BLaER1 treated with 17β-estradiol and CSF1 and Interleukin-3, amounts not matched to agents 10 nM and 100 nM (cell line): ENCODE data around the gene NHSL1.

Source experiments
- H3K27ac ChIP-seq, 11 experiments: shearing (Covaris generic); formaldehyde crosslinking; 2 replicates each; pipeline ENCODE4 v1.8.1; 2022
- H3K27me3 ChIP-seq, 11 experiments: shearing (Covaris generic); formaldehyde crosslinking; 2 replicates each; pipeline ENCODE4 v1.8.1; 2022
- H3K36me3 ChIP-seq, 11 experiments: shearing (Covaris generic); formaldehyde crosslinking; 2 replicates each; pipeline ENCODE4 v1.8.1; 2022
- H3K4me1 ChIP-seq, 10 experiments: shearing (Covaris generic); formaldehyde crosslinking; 2 replicates each; pipeline ENCODE4 v1.8.1; 2022
- H3K4me2 ChIP-seq, 11 experiments: shearing (Covaris generic); formaldehyde crosslinking; 2 replicates each; pipeline ENCODE4 v1.8.1; 2022
- H3K4me3 ChIP-seq, 10 experiments: shearing (Covaris generic); formaldehyde crosslinking; 2 replicates each; pipeline ENCODE4 v1.8.1; 2022
- H3K9ac ChIP-seq, 11 experiments: shearing (Covaris generic); formaldehyde crosslinking; 2 replicates each; pipeline ENCODE4 v1.8.1; 2022
- H3K9me3 ChIP-seq, 11 experiments: shearing (Covaris generic); formaldehyde crosslinking; replicated peaks in 1 of 11; 2 replicates each; pipeline ENCODE4 v1.8.1; 2022
- H4K20me1 ChIP-seq, 11 experiments: shearing (Covaris generic); formaldehyde crosslinking; 2 replicates each; pipeline ENCODE4 v1.8.1; 2022
- Cebpa-rat ChIP-seq, 11 experiments: shearing (Covaris generic); IDR thresholded peaks; 2 replicates each; pipeline ENCODE4 v1.8.1; 2022

Gene NHSL1

DNA sequence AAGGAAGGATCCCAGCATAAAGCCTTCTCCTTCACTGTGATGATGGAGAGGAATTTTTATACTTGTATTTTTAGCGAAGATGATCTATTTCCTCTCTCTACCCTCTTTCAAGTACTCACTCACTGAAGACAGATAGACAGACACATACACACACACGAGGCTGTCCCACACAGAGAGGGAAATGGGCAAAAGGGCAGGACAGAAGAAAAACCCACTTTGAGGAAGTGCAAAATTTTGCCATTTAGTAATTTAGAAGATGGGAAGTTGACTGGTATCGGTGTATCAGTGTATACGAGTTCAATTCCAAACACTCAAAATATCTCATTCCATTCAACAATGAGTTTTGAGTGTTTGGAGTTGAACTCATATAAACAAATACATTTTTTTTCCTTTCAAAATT is 64.4 kb downstream of the NHSL1 start:
- H3K4me1 ChIP-seq = peaks cover 0 to 38% (median 12%) of the 10 kb centered on the region in 10 experiments; a peak in 12 of 20 replicates
- no peak for TF ChIP-seq Cebpa-rat (IDR thresholded peaks at IDR 0.05)
- H3K9me3 ChIP-seq = no peaks in the 10 kb centered on the region
- H3K27ac ChIP-seq = no peak overlapping the region
- H3K27me3 ChIP-seq = no peaks in the 10 kb centered on the region
- no peak overlapping the region for H3K9ac ChIP-seq
- H3K4me3 ChIP-seq = no peak overlapping the region
- H4K20me1 ChIP-seq = no peaks in the 10 kb centered on the region
- peaks cover 0 to 76% (median 27%) of the 10 kb centered on the region in 11 experiments; a peak in 15 of 22 replicates for H3K36me3 ChIP-seq
- peak overlapping the region in 4 of 11 experiments; percentile 29 to 40 (median 38); a peak in 7 of 22 replicates for H3K4me2 ChIP-seq

DNA sequence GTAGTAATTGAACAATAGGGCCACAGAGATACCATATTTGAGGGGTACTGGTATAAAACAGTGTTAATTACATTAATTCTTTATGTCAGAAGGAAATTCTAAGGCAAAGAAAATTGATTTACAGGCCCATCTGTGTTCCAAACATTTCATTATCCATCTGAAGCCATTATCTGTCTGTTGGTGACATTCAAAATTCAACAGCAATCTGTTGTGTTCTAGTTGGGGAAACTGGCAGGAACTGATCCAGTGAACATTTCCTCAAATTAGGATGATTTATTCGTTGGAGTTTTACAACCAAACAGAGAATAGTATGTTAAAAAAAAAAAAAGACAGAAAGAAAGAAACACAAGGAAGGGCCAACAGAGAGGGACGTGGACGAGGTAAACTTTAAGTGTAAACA is 65.2 kb downstream of the NHSL1 start:
- H3K9me3 ChIP-seq = no peaks in the 10 kb centered on the region
- no peak for TF ChIP-seq Cebpa-rat (IDR thresholded peaks at IDR 0.05)
- H3K4me2 ChIP-seq = peak overlapping the region in 2 of 11 experiments; percentile 39 to 40; a peak in 4 of 22 replicates
- no peaks in the 10 kb centered on the region for H4K20me1 ChIP-seq
- H3K4me3 ChIP-seq = no peak overlapping the region
- H3K27ac ChIP-seq = no peak overlapping the region
- peaks cover 0 to 38% (median 12%) of the 10 kb centered on the region in 10 experiments; a peak in 12 of 20 replicates for H3K4me1 ChIP-seq
- H3K9ac ChIP-seq = no peak overlapping the region
- no peaks in the 10 kb centered on the region for H3K27me3 ChIP-seq
- peaks cover 0 to 77% (median 27%) of the 10 kb centered on the region in 11 experiments; a peak in 15 of 22 replicates for H3K36me3 ChIP-seq

DNA sequence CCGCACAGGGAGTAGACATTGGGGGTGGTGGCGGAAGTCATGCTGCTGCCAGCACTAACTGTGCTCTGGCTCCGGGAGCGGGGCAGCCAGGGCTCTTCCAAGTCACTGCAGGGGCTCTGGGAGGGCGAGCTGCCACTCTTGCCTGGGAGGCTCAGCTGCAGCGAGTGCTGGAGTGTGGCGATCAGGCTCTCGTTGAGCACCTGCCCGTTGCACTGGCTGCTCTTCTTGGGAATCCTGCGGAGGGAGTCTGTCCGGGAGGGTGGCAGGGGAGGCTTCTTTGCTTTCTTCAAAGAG is 67.3 kb downstream of the NHSL1 start:
- H3K4me1 ChIP-seq = peaks cover 0 to 38% (median 12%) of the 10 kb centered on the region in 10 experiments; a peak in 12 of 20 replicates
- no peaks in the 10 kb centered on the region for H4K20me1 ChIP-seq
- H3K9ac ChIP-seq = no peak overlapping the region
- H3K4me2 ChIP-seq = peak overlapping the region in 5 of 11 experiments; percentile 49 to 69 (median 60); a peak in 10 of 22 replicates
- TF ChIP-seq Cebpa-rat (IDR thresholded peaks at IDR 0.05) = no peak
- no peak overlapping the region for H3K4me3 ChIP-seq
- H3K9me3 ChIP-seq = no peaks in the 10 kb centered on the region
- peaks cover 0 to 77% (median 27%) of the 10 kb centered on the region in 11 experiments; a peak in 15 of 22 replicates for H3K36me3 ChIP-seq
- H3K27me3 ChIP-seq = no peaks in the 10 kb centered on the region
- H3K27ac ChIP-seq = 0 out of 22 replicates have a peak overlapping the region, but pooled peaks of 1 of the 11 experiments have one; percentile 7

DNA sequence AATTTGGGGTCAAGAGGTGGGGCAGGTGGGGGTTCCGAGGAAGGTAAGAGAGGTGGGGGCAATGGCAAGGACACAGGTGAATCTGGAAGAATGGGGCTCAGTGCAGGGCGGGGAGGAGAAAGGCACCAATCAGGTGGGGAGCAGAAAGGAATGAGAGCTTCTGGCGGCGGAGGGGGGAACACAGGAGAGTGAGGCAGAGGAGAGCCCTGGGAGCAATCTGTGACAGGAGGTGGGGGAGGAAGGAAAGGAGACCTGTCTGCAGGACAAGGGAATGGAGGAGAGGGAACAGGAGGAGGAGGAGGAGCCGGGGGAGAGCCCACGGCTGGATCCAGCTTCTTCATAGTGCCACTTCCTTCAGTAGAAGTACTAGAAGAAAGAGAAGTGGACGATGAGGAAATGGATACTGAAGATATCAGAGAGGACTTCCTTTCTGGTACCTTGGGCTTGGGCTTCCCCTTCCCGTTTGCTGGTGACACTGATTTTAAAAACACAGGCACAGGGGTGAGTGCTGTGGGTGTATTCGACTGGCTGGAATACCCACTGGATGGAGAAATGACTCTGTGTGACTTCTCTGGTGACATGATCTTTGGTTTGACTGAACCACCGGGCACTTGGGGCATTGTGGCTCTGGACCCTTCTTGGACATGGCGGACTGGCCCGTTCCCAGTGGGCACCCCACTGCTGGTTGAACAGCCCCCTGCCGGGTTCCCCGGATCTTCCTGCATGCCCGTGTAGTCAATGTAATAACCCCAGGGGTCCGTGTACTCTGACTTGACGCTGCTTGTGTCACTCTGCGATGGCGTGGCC is 67.8 kb downstream of the NHSL1 start:
- no peak overlapping the region for H3K4me3 ChIP-seq
- H3K4me1 ChIP-seq = peaks cover 0 to 38% (median 12%) of the 10 kb centered on the region in 10 experiments; a peak in 12 of 20 replicates
- H3K27me3 ChIP-seq = no peaks in the 10 kb centered on the region
- H3K9me3 ChIP-seq = no peaks in the 10 kb centered on the region
- no peak for TF ChIP-seq Cebpa-rat (IDR thresholded peaks at IDR 0.05)
- peak overlapping the region in 6 of 11 experiments; percentile 13 to 69 (median 58); a peak in 12 of 22 replicates for H3K4me2 ChIP-seq
- 0 out of 22 replicates have a peak overlapping the region, but pooled peaks of 1 of the 11 experiments have one; percentile 7 for H3K27ac ChIP-seq
- H4K20me1 ChIP-seq = no peaks in the 10 kb centered on the region
- H3K9ac ChIP-seq = no peak overlapping the region
- H3K36me3 ChIP-seq = peaks cover 0 to 76% (median 28%) of the 10 kb centered on the region in 11 experiments; a peak in 15 of 22 replicates

DNA sequence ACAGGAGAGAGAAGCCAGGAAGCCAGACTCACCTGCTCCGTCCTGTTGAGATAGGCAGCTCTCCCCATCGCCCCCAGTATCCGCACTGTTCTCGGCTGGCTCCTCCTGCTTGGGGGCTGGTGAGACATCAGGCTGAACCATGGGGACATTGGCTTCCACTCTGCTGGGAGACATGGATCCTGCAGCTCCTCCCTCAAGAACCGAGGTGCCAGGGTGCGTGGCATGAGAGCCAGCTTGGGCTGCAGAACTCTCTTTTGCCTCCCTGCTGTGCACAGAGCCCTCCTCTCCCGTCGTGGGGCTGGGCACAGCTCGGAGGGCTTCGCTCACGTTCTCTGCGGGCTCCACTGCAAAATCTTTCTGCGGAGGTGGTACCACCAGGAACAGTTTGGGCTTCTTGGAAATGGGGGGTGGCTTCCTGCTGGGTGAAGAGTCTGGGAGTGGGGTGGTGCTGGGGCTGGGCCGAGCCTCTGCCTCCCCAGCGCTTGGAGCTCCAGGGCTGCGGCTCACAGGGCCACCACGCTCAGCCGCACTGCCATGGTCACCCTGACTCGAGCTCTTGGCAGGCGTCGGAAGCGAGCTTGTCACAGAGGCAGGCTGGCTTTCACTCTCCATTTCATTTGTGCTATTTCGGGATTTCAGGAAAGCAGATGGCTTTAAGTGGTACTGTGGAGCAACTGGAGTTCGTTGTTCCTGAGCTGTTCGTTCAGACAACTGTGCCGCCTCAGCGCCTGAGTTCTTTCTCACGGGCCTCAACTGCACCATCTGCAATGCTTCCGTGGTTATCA is 68.7 kb downstream of the NHSL1 start:
- no peak for TF ChIP-seq Cebpa-rat (IDR thresholded peaks at IDR 0.05)
- H3K36me3 ChIP-seq = peaks cover 0 to 69% (median 29%) of the 10 kb centered on the region in 11 experiments; a peak in 14 of 22 replicates
- no peak overlapping the region for H3K4me3 ChIP-seq
- H3K4me2 ChIP-seq = peak overlapping the region in 4 of 11 experiments; percentile 57 to 69 (median 62); a peak in 8 of 22 replicates
- H3K27ac ChIP-seq = no peak overlapping the region
- no peak overlapping the region for H3K9ac ChIP-seq
- H3K27me3 ChIP-seq = no peaks in the 10 kb centered on the region
- peaks cover 0 to 37% (median 12%) of the 10 kb centered on the region in 10 experiments; a peak in 12 of 20 replicates for H3K4me1 ChIP-seq
- no peaks in the 10 kb centered on the region for H3K9me3 ChIP-seq
- no peaks in the 10 kb centered on the region for H4K20me1 ChIP-seq

DNA sequence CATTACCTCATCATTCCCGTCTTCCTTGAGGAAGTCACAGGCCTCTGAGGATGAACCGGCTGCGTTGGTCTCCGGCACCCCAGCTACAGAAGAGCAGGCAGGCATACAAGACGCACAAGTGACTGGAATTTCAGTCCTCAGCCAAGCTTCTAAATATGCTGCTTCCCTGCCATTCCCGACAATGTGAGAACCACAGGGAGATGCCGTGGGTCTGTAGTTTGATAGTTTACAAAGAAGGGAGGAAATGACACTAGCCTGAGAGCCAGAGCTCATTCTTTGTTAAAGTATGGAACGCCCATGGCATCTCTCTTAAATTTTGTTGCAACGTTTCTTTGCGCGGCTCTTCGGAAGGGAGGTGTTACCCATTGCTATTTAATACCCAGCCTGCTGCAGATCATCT is 69.5 kb downstream of the NHSL1 start:
- H4K20me1 ChIP-seq = no peaks in the 10 kb centered on the region
- no peaks in the 10 kb centered on the region for H3K9me3 ChIP-seq
- H3K4me3 ChIP-seq = no peak overlapping the region
- no peak overlapping the region for H3K27ac ChIP-seq
- TF ChIP-seq Cebpa-rat (IDR thresholded peaks at IDR 0.05) = no peak
- peaks cover 0 to 67% (median 30%) of the 10 kb centered on the region in 11 experiments; a peak in 14 of 22 replicates for H3K36me3 ChIP-seq
- H3K27me3 ChIP-seq = no peaks in the 10 kb centered on the region
- H3K4me2 ChIP-seq = no peak overlapping the region
- no peak overlapping the region for H3K9ac ChIP-seq
- H3K4me1 ChIP-seq = peaks cover 0 to 29% (median 12%) of the 10 kb centered on the region in 10 experiments; a peak in 12 of 20 replicates

DNA sequence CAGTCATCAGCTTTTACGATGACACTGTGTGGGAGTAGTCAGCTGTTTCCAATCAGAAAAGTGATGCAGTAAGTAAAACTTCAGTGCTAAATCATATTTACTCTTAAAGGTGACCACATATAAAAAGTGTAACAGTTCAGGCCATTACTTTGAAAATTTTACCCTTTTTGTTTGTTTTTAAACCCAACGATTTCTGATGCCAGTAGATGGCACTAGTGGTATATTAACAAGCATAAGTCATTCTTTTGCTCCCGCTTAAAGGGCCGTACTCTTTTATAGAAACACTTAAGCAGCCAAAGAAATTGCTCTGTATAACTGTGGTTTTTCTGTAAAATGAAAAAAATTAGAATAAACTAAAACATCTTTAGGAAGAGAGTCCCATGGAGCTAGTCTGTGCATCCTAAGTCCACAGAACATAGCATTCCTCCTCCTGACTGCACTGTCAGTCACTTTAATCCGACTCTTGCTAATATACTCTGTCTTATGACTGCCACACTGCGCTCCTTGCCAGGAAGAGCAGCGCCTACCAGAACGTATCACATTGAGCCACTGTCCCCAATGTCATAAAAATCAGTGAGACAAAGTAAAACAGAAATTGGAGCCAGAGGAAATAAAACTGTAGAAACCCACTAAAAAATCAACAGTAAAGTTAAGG is 70.2 kb downstream of the NHSL1 start:
- H3K9ac ChIP-seq = no peak overlapping the region
- TF ChIP-seq Cebpa-rat (IDR thresholded peaks at IDR 0.05) = no peak
- no peaks in the 10 kb centered on the region for H3K27me3 ChIP-seq
- no peak overlapping the region for H3K4me3 ChIP-seq
- H3K27ac ChIP-seq = no peak overlapping the region
- peaks cover 0 to 22% (median 12%) of the 10 kb centered on the region in 10 experiments; a peak in 12 of 20 replicates for H3K4me1 ChIP-seq
- H3K9me3 ChIP-seq = no peaks in the 10 kb centered on the region
- H4K20me1 ChIP-seq = no peaks in the 10 kb centered on the region
- H3K4me2 ChIP-seq = no peak overlapping the region; a peak in 1 of 22 replicates
- H3K36me3 ChIP-seq = peaks cover 2 to 68% (median 37%) of the 10 kb centered on the region in 11 experiments; a peak in 18 of 22 replicates

DNA sequence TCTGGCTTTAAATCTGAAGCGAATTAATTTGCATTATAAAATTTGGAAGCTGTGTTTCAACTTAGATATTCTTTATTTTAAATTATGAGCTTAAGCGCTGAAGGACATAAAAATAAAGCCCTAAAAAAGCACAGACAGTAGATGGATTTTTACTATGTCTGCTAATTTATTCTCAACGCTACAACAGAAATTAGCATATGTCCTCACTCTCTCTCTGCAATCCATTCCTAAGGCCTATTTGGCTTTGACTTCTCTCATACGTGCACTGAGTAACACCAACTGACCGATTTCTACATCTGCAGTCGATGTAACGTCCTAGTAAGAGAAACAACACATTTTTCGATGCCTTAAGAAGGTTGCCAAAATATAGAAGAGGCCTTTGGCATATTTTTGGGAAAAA is 71.6 kb downstream of the NHSL1 start:
- Histone ChIP-seq H3K36me3 (peaks cover 6 to 70% (median 33%) of the 10 kb centered on the region in 11 experiments; a peak in 18 of 22 replicates), H3K4me3 (no peak overlapping the region), H4K20me1 (no peaks in the 10 kb centered on the region), H3K4me2 (no peak overlapping the region), H3K9me3 (no peaks in the 10 kb centered on the region), H3K27me3 (no peaks in the 10 kb centered on the region), H3K27ac (no peak overlapping the region), H3K4me1 (peaks cover 0 to 32% (median 22%) of the 10 kb centered on the region in 10 experiments; a peak in 14 of 20 replicates), H3K9ac (no peak overlapping the region)
- TF ChIP-seq Cebpa-rat (IDR thresholded peaks at IDR 0.05) = no peak
